GM12892 (cell line): Measurements from ENCODE around the gene PLCL1.

Experiments
- POLR2A ChIP-seq: IDR thresholded peaks from 2 replicates; pipeline ENCODE4 v1.6.1; 2011; ENCODE audit warnings: low read depth, low read length, control low read depth
- POLR2AphosphoS5 ChIP-seq: IDR thresholded peaks from 2 replicates; pipeline ENCODE4 v1.6.1; 2011; ENCODE audit warnings: low read depth, low read length, control low read depth

DNA sequence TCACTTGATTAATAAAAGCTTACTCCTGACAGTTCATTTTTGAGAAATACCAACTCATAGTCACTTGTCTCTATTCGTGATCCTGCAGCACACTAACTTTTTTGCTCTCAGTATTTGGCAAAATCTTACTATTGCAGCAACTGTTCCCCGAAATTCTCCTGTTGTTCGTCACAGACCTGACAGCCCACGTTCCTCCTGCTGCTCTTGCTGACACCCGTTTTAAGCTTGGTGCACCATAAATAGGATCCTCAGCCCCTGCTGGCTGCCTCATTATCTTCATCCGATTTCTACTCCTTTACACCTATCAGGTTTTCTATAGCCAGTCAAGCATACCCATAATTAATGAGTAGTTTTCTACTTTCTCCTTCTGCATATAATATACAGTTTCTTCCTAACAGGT lies 368.8 kb downstream of the PLCL1 start:
- TF ChIP-seq POLR2A = no peak
- TF ChIP-seq POLR2AphosphoS5 = no peak
